HUES48 (cell line): Measurements from ENCODE around the gene OR2B2.
"Not testable (repeated sequence)": the region's sequence is repeated elsewhere in the genome, so short reads cannot be mapped to it uniquely, and the experiment has no call there.

Experiments
- H3K27ac ChIP-seq: one replicate; pipeline ENCODE4 v1.7.0; 2013; ENCODE audit warnings: low read depth, low read length, inconsistent platforms
- H3K27me3 ChIP-seq: 2 replicates; pipeline ENCODE4 v1.6.1; 2013; ENCODE audit warnings: mild to moderate bottlenecking, low read length; ENCODE audit not compliant: control insufficient read depth, insufficient read depth
- H3K36me3 ChIP-seq: 2 replicates; pipeline ENCODE4 v1.6.1; 2013; ENCODE audit warnings: low read length; ENCODE audit not compliant: control insufficient read depth, insufficient read depth
- H3K4me1 ChIP-seq: 2 replicates; pipeline ENCODE4 v1.6.1; 2013; ENCODE audit warnings: mild to moderate bottlenecking, low read length; ENCODE audit not compliant: control insufficient read depth, insufficient read depth
- H3K4me3 ChIP-seq: 2 replicates; pipeline ENCODE4 v1.5.1; 2013; ENCODE audit warnings: mild to moderate bottlenecking, low read depth, low read length
- H3K9ac ChIP-seq: 2 replicates; pipeline ENCODE4 v1.6.1; 2013; ENCODE audit warnings: mild to moderate bottlenecking, low read depth, low read length, moderate library complexity
- H3K9me3 ChIP-seq: 2 replicates; pipeline ENCODE4 v1.6.1; 2013; ENCODE audit warnings: low read length; ENCODE audit not compliant: control insufficient read depth, insufficient read depth

The OR2B2 gene

DNA sequence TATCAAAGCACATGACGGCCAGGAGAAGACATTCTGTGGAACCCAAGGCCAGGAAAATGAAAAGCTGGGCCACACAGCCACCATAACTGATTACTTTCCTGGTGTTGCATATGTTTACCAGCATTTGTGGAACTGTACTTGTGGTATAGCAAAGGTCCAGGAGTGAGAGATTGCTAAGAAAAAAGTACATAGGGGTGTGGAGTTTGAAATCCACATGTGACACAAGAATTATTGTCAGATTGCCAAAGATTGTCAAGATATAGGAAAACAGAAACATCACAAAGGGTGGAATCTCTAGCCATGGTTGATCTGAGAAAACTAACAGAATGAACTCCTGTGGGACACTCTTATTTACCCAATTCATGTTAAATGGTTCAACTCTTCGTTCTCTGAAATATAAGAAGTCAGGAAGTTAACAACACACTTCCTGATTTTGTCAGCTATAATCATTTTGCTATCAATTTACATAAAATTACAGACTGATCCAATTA, at the start of gene OR2B2:
Gene OR2B2 (minus strand): TSS at position 441 of the 491 bp plus-strand sequence. CDS start 77 bp downstream, at position 364.
- H3K9me3 ChIP-seq = no peaks in the 10 kb centered on the region
- no peaks in the 10 kb centered on the region for H3K4me1 ChIP-seq
- H3K9ac ChIP-seq = no peak within 1 kb of the TSS
- H3K4me3 ChIP-seq = no peak within 1 kb of the TSS
- no peak within 1 kb of the TSS for H3K27ac ChIP-seq
- H3K36me3 ChIP-seq = no peaks in the 10 kb centered on the region
- H3K27me3 ChIP-seq = no peaks in the 10 kb centered on the region

DNA sequence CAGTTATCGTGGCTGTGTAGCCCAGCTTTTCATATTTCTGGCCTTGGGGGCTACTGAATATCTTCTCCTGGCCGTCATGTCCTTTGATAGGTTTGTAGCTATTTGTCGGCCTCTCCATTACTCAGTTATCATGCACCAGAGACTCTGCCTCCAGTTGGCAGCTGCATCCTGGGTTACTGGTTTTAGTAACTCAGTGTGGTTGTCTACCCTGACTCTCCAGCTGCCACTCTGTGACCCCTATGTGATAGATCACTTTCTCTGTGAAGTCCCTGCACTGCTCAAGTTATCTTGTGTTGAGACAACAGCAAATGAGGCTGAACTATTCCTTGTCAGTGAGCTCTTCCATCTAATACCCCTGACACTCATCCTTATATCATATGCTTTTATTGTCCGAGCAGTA, 45.3 kb upstream of the OR2B2 start:
- Histone ChIP-seq H3K27ac (no peak overlapping the region), H3K4me3 (no peak overlapping the region), H3K9me3 (no peaks in the 10 kb centered on the region), H3K9ac (no peak overlapping the region), H3K4me1 (peaks cover 8% of the 10 kb centered on the region; the same call in 1 of the 2 replicates), H3K27me3 (no peaks in the 10 kb centered on the region), H3K36me3 (no peaks in the 10 kb centered on the region)

DNA sequence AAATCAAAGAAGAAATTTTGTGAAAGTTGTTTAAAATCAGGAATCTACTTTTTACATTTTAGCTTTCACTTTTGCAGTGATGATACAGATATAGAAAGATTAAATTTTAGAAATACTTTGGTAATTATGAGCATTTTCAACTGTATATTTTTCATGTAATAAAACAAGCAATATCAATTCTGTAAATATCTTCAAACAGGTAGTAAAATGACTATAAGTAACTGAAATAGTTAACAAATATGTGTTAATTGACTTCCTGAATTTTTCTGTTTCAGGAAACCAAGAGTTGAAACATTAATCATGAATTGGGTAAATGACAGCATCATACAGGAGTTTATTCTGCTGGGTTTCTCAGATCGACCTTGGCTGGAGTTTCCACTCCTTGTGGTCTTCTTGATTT, 44.7 kb upstream of the OR2B2 start, which contains the start of gene OR2B6:
Gene OR2B6 (plus strand): TSS at position 301 of the 400 bp plus-strand sequence. CDS start 0 bp downstream, at position 301.
- no peak within 1 kb of the TSS for H3K27ac ChIP-seq
- no peaks in the 10 kb centered on the region for H3K27me3 ChIP-seq
- no peaks in the 10 kb centered on the region for H3K9me3 ChIP-seq
- H3K4me3 ChIP-seq = no peak within 1 kb of the TSS
- no peaks in the 10 kb centered on the region for H3K36me3 ChIP-seq
- H3K4me1 ChIP-seq = peaks cover 8% of the 10 kb centered on the region; the same call in 1 of the 2 replicates
- H3K9ac ChIP-seq = no peak within 1 kb of the TSS

DNA sequence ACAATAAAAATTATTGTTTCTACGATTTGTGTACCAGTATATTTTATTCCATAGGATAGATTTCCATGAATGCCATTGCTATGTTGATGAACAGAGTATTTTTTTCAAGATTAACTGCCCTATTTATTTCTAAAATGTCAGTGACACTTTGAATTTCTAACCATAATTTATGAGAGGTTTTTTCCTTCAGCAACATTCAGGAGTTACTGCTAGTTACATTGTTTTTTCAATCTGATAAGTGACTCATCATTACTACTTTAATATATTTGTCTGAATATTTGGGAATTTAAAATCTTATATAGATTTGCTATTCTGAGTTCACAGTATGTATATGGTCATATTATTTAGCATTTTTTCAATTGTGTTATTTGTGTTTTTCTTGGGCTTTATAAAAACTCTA, 38.8 kb upstream of the OR2B2 start:
- no peak overlapping the region for H3K27ac ChIP-seq
- H3K27me3 ChIP-seq = no peaks in the 10 kb centered on the region
- no peak overlapping the region for H3K9ac ChIP-seq
- H3K4me1 ChIP-seq = no peaks in the 10 kb centered on the region
- no peak overlapping the region for H3K4me3 ChIP-seq
- no peaks in the 10 kb centered on the region for H3K36me3 ChIP-seq
- H3K9me3 ChIP-seq = no peaks in the 10 kb centered on the region

DNA sequence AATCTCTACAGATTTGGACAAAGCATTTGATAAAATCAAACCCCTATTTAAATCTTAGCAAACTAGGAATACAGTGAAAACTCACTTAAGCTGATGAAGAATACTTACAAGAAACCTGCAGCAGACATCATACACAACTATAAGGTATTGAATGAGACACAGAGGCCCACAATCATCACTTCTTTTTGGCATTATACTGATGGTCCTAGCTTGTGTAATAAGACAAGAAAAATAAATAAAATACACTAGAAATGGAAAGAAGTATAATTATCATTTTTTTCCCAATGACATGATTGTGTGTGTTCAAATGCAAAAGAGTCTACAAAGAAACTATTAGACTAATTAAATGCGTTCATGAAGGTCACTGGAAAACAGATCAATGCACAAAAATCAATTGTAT, 36.0 kb upstream of the OR2B2 start:
- no peaks in the 10 kb centered on the region for H3K36me3 ChIP-seq
- H3K9me3 ChIP-seq = no peaks in the 10 kb centered on the region
- no peaks in the 10 kb centered on the region for H3K27me3 ChIP-seq
- no peak overlapping the region for H3K9ac ChIP-seq
- H3K4me1 ChIP-seq = no peaks in the 10 kb centered on the region
- H3K4me3 ChIP-seq = no peak overlapping the region
- H3K27ac ChIP-seq = no peak overlapping the region

DNA sequence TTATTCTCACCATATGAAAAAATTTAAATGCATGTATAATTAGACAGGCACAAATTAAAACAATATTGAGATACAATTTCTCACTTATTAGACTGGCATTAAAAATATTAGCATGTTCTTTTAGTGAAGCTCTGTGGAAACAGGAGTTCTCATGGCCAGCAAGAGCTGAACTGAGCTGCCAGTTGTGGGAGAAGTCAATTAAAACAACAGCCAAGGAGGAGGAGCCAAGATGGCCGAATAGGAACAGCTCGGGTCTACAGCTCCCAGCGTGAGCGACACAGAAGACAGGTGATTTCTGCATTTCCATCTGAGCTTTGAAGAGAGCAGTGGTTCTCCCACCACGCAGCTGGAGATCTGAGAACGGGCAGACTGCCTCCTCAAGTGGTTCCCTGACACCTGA, 30.9 kb upstream of the OR2B2 start:
- not testable (repeated sequence) for H3K4me1 ChIP-seq, H3K27me3 ChIP-seq, H3K36me3 ChIP-seq, H3K9ac ChIP-seq, H3K9me3 ChIP-seq, H3K27ac ChIP-seq
- 0 out of 2 replicates have a peak overlapping the region, but pooled peaks have one; percentile 11 for H3K4me3 ChIP-seq

DNA sequence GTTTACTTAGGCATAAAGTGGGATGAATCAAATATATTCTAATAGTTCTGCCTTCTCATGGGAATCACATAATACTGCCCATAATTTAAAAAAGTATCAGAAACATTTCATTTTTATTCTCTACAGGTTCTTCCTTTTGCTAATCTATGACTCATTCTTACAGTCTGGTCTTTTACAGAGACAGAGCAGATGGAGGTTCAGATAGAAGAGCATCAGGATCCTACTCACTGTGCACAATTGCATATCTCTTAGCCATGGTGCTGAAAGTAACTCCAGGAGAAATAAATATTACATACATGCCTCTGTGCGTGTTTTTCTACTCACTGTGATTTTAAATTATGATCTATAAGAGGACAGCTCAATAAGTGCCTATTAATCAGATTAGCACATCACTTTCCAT, 28.6 kb upstream of the OR2B2 start:
- H3K27me3 ChIP-seq = no peaks in the 10 kb centered on the region
- no peaks in the 10 kb centered on the region for H3K36me3 ChIP-seq
- H3K4me1 ChIP-seq = no peaks in the 10 kb centered on the region
- no peak overlapping the region for H3K27ac ChIP-seq
- H3K4me3 ChIP-seq = no peak overlapping the region
- no peak overlapping the region for H3K9ac ChIP-seq
- H3K9me3 ChIP-seq = no peaks in the 10 kb centered on the region

DNA sequence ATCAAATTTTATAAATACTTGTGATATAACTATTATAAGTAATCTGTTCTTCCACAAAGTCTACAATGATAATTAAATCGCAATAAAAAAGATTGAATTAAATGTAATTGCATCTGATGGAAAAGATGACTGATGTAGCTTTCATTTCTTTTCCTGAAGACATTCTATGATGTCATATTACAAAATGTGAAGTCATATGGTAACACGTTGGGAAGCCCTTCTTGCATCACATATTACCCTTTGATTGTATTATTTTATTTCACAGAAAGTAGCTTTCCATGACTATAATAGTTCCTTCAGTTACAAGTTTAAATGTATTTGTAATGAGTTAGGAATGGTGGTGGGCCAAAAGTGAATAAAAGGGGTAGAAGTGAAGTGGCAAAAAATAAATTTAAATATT, 19.0 kb upstream of the OR2B2 start:
- no peak overlapping the region for H3K4me3 ChIP-seq
- H3K9ac ChIP-seq = no peak overlapping the region
- no peaks in the 10 kb centered on the region for H3K36me3 ChIP-seq
- no peak overlapping the region for H3K27ac ChIP-seq
- no peaks in the 10 kb centered on the region for H3K9me3 ChIP-seq
- no peaks in the 10 kb centered on the region for H3K27me3 ChIP-seq
- H3K4me1 ChIP-seq = no peaks in the 10 kb centered on the region

DNA sequence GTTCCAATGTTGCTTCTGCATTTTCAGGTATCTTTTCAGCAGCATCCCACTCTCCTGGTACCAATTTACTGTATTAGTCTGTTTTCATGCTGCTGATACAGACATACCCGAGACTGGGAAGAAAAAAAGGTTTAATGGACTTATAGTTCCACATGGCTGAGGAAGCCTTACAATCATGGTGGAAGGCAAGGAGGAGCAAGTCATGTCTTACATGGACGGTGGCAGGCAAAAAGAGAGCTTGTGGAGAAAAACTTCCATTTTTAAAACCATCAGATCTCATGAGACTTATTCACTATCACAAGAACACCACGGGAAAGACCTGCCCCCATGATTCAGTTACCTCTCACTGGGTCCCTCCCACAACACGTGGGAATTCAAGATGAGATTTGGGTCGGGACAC, 17.7 kb upstream of the OR2B2 start:
- not testable (repeated sequence) for H3K9me3 ChIP-seq, H3K27ac ChIP-seq, H3K27me3 ChIP-seq, H3K4me3 ChIP-seq, H3K9ac ChIP-seq, H3K36me3 ChIP-seq, H3K4me1 ChIP-seq

DNA sequence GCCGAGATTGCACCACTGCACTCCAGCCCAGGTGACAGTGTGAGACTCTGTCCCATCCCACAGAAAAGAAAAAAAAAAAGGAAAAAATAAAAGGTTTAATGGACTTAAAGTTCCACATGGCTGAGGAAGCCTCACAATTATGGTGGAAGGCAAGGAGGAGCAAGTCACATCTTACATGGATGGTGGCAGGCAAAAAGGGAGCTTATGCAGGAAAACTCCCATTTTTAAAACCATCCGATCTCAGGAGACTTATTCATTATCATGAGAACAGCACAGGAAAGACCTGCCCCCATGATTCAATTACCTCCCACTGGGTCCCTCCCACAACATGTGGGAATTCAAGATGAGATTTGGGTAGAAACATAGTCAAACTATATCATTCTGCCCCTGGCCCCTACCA, 15.8 kb upstream of the OR2B2 start:
- H3K36me3 ChIP-seq, H3K9me3 ChIP-seq, H3K4me3 ChIP-seq, H3K27ac ChIP-seq, H3K27me3 ChIP-seq, H3K4me1 ChIP-seq, H3K9ac ChIP-seq: not testable (repeated sequence)

DNA sequence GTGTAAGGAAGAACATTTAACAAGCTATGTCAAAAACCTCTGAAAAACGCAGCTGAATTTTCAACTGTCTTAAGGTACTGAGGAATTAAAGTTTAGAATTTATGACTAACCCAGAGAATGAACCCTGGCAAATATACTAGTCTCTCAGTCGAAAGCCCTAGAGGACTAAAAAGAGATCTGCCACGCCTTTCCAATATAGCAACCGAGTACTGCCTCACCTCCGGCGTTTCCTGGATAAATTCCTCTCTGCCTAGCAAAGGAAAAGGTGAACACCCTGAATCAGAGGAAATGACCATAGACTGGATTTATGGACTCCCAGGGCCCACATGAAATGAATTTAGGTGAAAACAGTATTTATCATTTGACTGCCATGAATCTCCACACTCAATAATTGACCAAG, 12.0 kb upstream of the OR2B2 start:
- H3K4me3 ChIP-seq = no peak overlapping the region
- H3K36me3 ChIP-seq = no peaks in the 10 kb centered on the region
- H3K9me3 ChIP-seq = no peaks in the 10 kb centered on the region
- no peak overlapping the region for H3K9ac ChIP-seq
- no peaks in the 10 kb centered on the region for H3K27me3 ChIP-seq
- H3K27ac ChIP-seq = no peak overlapping the region
- H3K4me1 ChIP-seq = no peaks in the 10 kb centered on the region

DNA sequence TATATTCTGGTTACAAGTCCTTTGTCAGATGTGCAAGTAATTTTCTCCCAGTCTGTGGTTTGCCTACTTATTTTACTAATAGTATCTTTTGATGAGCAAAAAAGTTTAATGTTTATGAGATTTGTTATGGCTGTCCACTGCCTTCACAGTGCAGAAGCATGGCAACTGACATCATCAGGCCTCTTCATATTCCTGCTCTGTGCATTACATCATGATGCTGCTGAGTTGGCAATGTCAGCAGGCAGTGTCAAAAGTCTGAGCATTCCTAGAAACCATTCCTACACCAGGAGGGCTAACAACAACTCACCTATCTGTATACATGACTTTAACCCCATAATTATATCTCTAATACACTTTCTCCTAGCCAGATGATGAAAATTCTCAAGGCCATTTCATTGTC, 10.8 kb upstream of the OR2B2 start:
- Histone ChIP-seq H3K9me3 (no peaks in the 10 kb centered on the region), H3K27ac (no peak overlapping the region), H3K4me1 (no peaks in the 10 kb centered on the region), H3K27me3 (no peaks in the 10 kb centered on the region), H3K9ac (no peak overlapping the region), H3K36me3 (no peaks in the 10 kb centered on the region), H3K4me3 (no peak overlapping the region)
